DMS153 treated with DMSO at 0.1 percent for 48 hours (cell line): Measurements from ENCODE around the gene BRD7.

Experiments
- DNase-seq: peaks from one replicate; lab custom pipeline; 2025; ENCODE audit not compliant: unreplicated experiment; lab: John Stamatoyannopoulos, UW

Gene BRD7

GRCh38 chr16:50390371-50390771 lies 21.6 kb upstream of the BRD7 start:
- no peak for DNase-seq

GRCh38 chr16:50389900-50390299 lies 21.1 kb upstream of the BRD7 start:
- DNase-seq, result no peak

- DNase-seq, result no peak
These were observed 19.7 kb upstream of the BRD7 start for GRCh38 chr16:50388496-50388895.

- DNase-seq, result no peak
These were observed 18.0 kb upstream of the BRD7 start for GRCh38 chr16:50386774-50387173.

DNA sequence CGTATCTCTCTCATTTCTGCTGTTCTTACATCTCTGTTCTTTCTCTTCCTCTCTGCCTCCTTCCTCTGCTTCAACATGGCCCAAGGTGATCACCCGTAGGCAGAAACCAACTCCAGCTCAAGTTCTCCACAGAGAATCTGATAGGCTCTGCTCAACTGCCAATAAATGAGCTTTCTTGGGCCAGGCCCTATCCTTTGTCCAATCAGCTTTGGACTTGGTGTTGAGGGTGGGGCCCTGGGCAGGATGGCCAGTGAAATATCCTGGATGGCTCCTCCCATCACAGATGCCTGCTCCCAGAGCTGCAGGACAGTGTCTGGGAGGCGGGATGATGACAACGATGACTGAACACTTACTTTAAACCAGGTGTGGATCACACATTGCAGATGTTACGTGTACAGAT lies 17.4 kb upstream of the BRD7 start:
- DNase-seq, result no peak

- DNase-seq, result no peak
These were observed 15.8 kb upstream of the BRD7 start for GRCh38 chr16:50384500-50385135.

DNA sequence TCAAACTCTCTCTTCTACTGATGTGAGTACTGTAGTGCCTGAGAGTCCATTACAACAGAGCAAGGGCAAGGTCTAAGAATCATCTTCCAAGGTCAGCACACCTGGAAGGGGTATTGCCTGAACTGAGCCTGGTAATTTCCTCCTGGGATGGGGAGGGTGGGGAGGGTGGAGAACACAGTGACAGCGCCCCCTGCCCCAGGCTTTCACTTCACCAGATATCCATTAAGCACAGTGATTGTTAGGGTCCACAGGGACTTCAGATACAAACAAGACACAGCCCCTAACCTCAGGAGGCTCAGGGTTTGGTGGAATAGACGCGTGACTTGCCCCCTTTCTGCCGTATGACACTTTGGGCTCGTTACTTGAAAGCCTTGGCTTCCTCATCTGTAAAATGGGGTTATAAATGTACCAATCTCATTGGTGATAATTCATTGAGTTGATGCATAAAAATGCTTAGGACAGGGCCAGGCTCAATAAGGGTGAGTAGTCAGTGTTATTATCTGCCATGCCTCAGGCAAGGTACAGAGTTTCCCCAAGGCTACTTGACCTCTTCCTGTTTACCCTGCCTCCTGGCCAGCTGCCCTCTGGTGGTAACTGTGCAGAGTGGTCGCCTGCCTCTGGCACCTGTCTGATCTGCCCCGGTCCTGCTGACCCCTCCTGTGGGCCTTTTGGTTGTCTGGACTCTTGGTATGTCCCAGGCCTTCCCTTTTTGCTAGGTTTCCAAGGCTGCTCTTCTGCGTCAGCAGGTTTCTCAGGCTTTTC lies 13.1 kb upstream of the BRD7 start:
- no peak for DNase-seq

GRCh38 chr16:50378417-50378816 lies 9.6 kb upstream of the BRD7 start:
- no peak for DNase-seq

DNA sequence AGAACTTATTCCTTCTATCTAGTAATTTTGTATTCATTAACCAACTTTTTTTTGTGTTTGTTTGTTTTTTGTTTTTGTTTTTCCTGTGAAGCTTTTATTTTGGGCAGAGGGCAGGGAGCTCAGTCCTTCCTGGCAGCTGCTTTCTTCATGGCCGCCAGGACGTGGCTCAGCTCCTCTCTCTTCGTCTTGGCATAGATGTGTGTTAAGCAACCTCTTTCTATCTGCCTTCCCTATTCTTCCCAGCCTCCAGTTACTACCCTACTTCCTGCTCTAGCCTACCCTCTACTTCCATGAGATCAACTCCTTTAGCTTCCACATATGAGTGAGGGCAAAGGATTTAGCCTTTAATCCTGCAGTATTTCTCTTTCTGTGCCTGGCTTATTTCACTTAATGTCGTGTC lies 8.2 kb upstream of the BRD7 start:
- no peak for DNase-seq

DNA sequence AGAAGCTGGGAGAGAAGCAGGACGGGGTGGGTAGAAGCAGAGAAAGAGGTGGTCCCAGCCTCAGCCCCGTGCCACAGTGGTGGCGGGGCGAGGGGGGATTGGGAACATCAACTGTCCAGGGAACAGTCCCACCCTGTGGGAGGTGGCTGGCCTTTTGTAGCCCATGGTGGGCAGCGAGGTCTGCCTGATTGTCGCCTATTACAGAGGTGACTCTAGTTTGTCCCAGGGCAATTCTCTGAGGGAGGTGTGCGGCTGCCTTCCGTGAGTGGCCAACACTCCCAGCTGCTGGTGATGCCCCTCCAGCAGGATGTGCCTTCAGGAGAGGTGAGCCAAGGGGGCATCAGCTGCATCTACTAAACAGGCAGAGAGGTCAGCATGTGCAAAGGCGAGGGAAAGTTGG lies 5.0 kb upstream of the BRD7 start:
- DNase-seq, result no peak

DNA sequence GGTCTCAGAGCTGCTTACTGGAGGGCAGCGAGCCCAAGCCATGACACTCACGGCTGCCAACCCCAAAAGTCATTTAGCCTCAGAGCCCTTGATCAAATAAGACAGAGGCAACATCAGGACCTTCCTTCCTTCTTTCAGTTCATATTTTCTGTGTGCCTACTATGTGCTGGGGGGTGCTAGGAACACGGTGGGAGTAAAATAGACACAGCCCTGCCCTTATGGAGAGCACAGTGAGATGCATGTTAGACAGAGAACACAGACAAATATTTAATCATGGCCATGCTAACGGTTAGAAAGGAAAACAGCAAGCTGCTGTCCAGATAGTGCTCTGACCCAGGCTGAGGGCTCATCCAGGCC lies 4.5 kb upstream of the BRD7 start:
- no peak for DNase-seq

DNA sequence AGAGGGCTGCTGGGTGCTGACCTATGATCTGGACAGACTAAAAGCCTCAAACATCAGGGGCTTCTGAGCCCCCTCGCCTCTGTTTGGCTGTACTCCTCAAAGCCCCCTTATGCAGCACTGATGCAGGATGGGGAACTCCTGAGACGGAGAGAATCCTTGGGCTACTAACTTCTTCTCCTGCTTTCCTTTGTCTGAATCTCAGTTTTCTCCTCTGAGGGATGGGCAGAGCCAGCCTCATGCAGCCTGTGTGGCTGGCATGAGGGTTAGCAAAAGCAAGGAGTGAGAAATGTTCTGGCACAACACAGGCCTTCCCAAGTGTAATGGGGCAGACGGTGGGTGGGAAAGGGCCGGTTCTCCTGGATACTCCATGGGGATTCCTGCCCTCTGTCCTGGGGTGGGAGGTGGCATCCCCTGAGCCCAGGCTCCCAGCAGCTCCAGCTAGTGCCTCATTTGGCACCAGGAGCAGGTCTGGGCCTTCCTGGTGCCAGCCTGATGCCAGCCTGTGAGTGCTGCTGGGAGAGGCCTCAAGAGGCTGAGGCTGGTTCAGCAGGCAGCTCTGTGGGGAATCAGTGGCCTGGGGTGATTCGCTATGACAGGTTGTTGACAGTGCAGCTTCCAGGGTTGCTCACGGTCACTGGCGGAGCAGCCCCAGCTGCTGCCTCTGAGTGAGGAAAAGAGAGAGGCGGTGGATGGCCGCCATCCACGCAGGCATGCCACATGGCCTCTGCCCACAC lies 4.0 kb upstream of the BRD7 start:
- no peak for DNase-seq

DNA sequence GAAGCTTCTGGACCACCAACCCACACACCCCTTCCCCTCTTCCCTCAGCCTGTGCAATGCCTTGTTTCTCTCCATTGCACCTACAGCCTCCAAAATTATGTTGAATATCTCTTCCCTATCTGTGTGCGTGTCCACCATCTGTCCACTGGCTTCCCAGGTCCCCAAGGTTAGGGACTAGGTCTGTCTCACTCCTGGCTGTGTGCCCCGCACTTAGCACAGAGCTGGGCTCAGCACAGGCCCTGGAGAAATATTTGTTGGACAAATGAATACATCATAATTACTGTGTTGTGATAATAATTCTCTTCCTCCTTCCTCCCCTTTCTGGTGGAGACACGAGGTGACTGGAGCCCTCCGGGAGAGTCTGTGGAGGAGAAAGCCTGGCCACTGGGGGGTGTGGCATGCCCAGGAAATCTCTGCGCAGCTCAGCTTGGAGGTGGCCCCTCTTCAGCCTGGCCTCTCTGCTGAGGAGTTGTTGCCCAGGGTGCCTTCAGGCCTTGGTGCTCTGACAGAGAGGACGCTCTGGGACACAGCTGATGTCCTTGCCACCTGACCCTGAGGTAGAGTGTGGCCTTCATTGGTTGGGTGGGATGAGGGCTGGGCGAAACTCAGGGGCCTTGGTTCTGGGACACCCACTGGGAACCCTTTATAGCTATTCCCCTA lies 3.3 kb upstream of the BRD7 start:
- DNase-seq, result no peak

GRCh38 chr16:50371036-50371716 lies 2.4 kb upstream of the BRD7 start:
- no peak for DNase-seq

DNA sequence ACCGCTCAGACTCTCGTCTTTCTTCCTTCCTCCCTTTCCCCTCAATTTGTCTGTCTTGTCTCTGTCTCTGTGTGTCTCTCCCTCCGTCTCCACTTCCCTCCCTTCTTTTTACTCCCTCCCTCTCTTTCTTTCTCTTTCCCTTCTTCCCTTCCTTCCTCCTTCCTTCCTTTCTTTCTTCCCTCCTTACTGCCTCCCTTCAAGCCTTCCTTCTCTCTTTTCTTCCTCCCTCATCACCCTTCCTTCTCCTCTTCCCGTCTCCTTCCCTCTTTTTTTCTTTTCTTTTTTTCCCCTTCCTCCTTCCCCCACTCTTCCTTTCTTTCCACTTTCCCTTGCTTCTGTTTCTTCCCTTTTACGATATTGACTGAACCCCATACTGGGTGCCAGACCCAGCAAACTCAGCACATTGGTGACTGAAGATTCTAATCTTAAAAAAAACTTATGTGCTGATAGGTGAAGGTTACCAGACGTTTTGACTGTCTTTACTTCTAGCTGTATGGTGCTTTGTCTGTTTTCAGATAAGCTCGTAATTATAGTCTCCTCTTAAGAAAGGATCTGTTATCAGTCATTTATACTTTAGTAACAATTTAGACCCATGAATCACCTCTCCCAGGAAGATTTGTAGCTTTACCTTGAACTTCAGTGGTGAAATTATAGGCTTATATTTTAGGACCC lies 481 bp upstream of the BRD7 start:
- DNase-seq, result no peak

GRCh38 chr16:50367777-50368409 lies 895 bp downstream of the BRD7 start:
- DNase-seq, result no peak

DNA sequence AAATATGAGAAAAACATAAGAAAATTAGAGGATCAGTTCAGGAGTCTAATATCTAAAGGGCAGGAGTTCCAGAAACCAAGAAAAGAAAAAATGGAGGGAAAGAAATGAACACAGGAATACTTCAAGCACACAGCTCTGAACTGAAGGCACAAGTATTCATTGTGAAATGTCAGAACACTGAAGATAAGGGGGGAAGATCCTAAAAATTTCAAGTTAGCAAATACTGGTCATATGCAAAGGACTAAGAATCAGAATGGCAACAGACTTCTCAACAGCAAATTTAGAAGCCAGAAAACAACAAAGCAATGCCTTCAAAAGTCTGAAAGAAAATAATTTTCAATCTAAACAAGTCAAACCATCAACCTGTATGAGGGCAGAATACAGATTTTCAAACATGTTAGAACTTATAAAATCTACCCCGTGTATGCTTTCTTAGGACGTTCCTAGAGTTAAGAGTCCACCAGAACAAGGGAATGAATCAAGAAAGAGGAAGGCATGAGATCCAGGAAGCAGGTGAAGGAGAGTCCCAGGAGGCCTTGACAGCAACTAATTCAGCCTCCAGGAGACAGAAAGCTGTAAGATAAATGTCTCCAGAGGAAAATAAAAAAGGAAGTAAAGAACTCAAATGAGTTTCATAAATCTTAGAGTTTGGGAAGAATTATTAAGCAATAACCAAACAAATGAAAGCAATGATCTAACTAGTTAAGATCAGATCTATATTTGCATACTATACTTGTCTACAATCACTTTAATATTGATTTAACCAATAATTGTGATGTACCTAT lies 2.8 kb downstream of the BRD7 start:
- DNase-seq, result no peak

GRCh38 chr16:50363656-50364055 lies 5.1 kb downstream of the BRD7 start:
- DNase-seq, result no peak

DNA sequence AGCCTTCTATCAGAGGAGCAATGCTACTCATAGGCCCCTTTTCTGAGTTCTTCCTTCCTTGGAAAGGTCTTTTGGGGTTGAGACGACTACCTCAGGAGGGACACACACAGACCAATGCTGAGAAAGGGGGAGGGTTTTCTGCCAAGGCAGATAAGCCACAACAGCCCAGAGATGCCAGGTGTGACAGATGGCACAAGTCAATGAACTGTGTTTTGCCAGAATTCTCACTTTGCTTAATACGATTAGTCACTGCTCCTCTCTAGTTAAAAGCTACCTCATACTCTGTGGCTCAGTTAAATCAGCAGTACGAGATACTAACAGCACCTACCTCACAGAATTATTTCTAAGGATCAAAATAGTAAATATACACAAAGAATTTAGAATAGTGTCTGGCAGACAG lies 8.0 kb downstream of the BRD7 start:
- DNase-seq, result no peak
